Neural progenitor cell (in vitro differentiated cells): ENCODE results near the gene ARPC5L.

Experiments
- EZH2 ChIP-seq: fragments of 200-600 bp; sonication (generic); IDR thresholded peaks from 2 replicates; pipeline ENCODE4 v1.6.1; 2017; ENCODE audit warnings: antibody characterized with exemption, mild to moderate bottlenecking, moderate library complexity
- EZH2phosphoT487 ChIP-seq: fragments of 200-600 bp; sonication (generic); IDR thresholded peaks from 2 replicates; pipeline ENCODE4 v1.6.1; 2017; ENCODE audit warnings: antibody characterized with exemption
- TF ChIP-seq, protein P1 (sequence below): fragments of 200-600 bp; sonication (generic); IDR thresholded peaks from 2 replicates; pipeline ENCODE4 v1.5.1; 2017; ENCODE audit warnings: antibody characterized with exemption, mild to moderate bottlenecking

DNA sequence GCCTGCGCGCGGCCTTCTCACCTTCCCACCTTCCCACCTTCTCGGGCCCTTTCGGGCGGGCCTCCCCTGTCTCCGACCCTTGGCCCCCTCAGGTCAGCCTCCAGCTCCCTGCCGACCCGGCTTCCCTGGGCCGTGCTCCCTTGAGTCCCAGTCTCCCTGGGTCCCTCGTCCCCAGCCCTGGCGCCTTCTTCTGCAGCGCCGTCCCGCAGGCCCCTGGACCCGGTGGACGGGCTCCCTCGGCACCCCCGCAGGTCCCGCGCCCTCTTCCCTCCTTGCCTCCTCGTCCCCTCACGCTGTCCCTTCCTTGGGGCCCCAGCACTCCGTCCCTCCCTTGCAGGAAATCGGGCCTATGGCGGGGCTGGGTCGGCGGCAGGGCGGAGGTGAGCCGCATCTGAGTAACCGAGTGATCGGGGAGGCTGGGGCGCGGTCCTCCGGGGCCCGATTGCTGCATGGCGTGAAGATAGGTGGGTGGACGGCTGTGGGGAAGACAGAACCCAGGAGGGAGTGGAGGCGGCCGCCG, 7.6 kb downstream of the ARPC5L start:
- TF ChIP-seq, protein P1, sequence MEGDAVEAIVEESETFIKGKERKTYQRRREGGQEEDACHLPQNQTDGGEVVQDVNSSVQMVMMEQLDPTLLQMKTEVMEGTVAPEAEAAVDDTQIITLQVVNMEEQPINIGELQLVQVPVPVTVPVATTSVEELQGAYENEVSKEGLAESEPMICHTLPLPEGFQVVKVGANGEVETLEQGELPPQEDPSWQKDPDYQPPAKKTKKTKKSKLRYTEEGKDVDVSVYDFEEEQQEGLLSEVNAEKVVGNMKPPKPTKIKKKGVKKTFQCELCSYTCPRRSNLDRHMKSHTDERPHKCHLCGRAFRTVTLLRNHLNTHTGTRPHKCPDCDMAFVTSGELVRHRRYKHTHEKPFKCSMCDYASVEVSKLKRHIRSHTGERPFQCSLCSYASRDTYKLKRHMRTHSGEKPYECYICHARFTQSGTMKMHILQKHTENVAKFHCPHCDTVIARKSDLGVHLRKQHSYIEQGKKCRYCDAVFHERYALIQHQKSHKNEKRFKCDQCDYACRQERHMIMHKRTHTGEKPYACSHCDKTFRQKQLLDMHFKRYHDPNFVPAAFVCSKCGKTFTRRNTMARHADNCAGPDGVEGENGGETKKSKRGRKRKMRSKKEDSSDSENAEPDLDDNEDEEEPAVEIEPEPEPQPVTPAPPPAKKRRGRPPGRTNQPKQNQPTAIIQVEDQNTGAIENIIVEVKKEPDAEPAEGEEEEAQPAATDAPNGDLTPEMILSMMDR, result no peak
- TF ChIP-seq EZH2phosphoT487, result no peak
- no peak for TF ChIP-seq EZH2
